Mammary epithelial cell (primary cell): ENCODE results near the gene LARP7.

ENCODE experiments used
- CTCF ChIP-seq, 2 donors: IDR thresholded peaks in 1 of 2; conservative IDR thresholded peaks in 1 of 2; 2 replicates each; pipeline ENCODE4 v1.5.1; 2011 to 2012; ENCODE audit warnings: inconsistent platforms in 2 of 2, low read length in 2 of 2, mild to moderate bottlenecking in 2 of 2, control low read depth in 1 of 2, low read depth in 1 of 2; ENCODE audit not compliant: insufficient read depth in 1 of 2; ENCODE audit errors: extremely low read depth in 1 of 2
- EZH2 ChIP-seq: IDR thresholded peaks from 2 replicates; pipeline ENCODE4 v1.6.1; 2012; ENCODE audit warnings: low read length, inconsistent platforms, borderline replicate concordance

- TF ChIP-seq CTCF (conservative IDR thresholded peaks at IDR 0.05 in 1 of 2, IDR thresholded peaks at IDR 0.05 in 1 of 2; ENCODE audit: extremely low read depth in 1 of 2, insufficient read depth in 1 of 2, low read depth in 1 of 2, low read length in 2 of 2) (no peak), EZH2 (no peak)
Measured at GRCh38 chr4:112664611-112665010, 27.7 kb downstream of the LARP7 start.
